IPS-15b (cell line): ENCODE results near the gene MARCHF6.

Experiments used
- H3K27me3 ChIP-seq: one replicate; pipeline ENCODE4 v1.6.1; 2013; ENCODE audit warnings: low read length; ENCODE audit not compliant: control insufficient read depth, insufficient read depth
- H3K36me3 ChIP-seq: one replicate; pipeline ENCODE4 v1.6.1; 2013; ENCODE audit warnings: low read length; ENCODE audit not compliant: control insufficient read depth, insufficient read depth
- H3K4me1 ChIP-seq: one replicate; pipeline ENCODE4 v1.6.1; 2013; ENCODE audit warnings: mild to moderate bottlenecking, low read length; ENCODE audit not compliant: control insufficient read depth, insufficient read depth
- H3K4me3 ChIP-seq: one replicate; pipeline ENCODE4 v1.5.1; 2013; ENCODE audit warnings: low read depth, low read length
- H3K9ac ChIP-seq: one replicate; pipeline ENCODE4 v1.6.1; 2013; ENCODE audit warnings: low read depth, mild to moderate bottlenecking, low read length
- H3K9me3 ChIP-seq: one replicate; pipeline ENCODE4 v1.6.1; 2013; ENCODE audit warnings: mild to moderate bottlenecking, low read length; ENCODE audit not compliant: control insufficient read depth, insufficient read depth

Gene MARCHF6

GRCh38 chr5:10315201-10315600, 38.3 kb upstream of the MARCHF6 start:
- Histone ChIP-seq H3K36me3 (no peaks in the 10 kb centered on the region), H3K27me3 (no peaks in the 10 kb centered on the region), H3K4me3 (no peak overlapping the region), H3K4me1 (no peaks in the 10 kb centered on the region), H3K9ac (no peak overlapping the region), H3K9me3 (no peaks in the 10 kb centered on the region)

GRCh38 chr5:10315824-10316509, 37.5 kb upstream of the MARCHF6 start:
- no peaks in the 10 kb centered on the region for H3K27me3 ChIP-seq
- H3K4me3 ChIP-seq = no peak overlapping the region
- H3K36me3 ChIP-seq = no peaks in the 10 kb centered on the region
- no peaks in the 10 kb centered on the region for H3K4me1 ChIP-seq
- H3K9ac ChIP-seq = no peak overlapping the region
- H3K9me3 ChIP-seq = no peaks in the 10 kb centered on the region

GRCh38 chr5:10317825-10318682, 35.4 kb upstream of the MARCHF6 start:
- no peaks in the 10 kb centered on the region for H3K9me3 ChIP-seq
- H3K4me3 ChIP-seq = no peak overlapping the region
- H3K27me3 ChIP-seq = no peaks in the 10 kb centered on the region
- no peaks in the 10 kb centered on the region for H3K4me1 ChIP-seq
- no peak overlapping the region for H3K9ac ChIP-seq
- H3K36me3 ChIP-seq = no peaks in the 10 kb centered on the region

GRCh38 chr5:10319202-10319851, 34.2 kb upstream of the MARCHF6 start:
- H3K9me3 ChIP-seq = no peaks in the 10 kb centered on the region
- H3K9ac ChIP-seq = no peak overlapping the region
- H3K4me1 ChIP-seq = no peaks in the 10 kb centered on the region
- H3K4me3 ChIP-seq = no peak overlapping the region
- H3K27me3 ChIP-seq = peaks cover 5% of the 10 kb centered on the region
- H3K36me3 ChIP-seq = no peaks in the 10 kb centered on the region

GRCh38 chr5:10320793-10321192, 32.7 kb upstream of the MARCHF6 start:
- no peak overlapping the region for H3K9ac ChIP-seq
- H3K4me1 ChIP-seq = no peaks in the 10 kb centered on the region
- no peaks in the 10 kb centered on the region for H3K36me3 ChIP-seq
- H3K27me3 ChIP-seq = peaks cover 7% of the 10 kb centered on the region
- no peak overlapping the region for H3K4me3 ChIP-seq
- H3K9me3 ChIP-seq = no peaks in the 10 kb centered on the region

GRCh38 chr5:10321882-10322281, 31.6 kb upstream of the MARCHF6 start:
- no peaks in the 10 kb centered on the region for H3K9me3 ChIP-seq

GRCh38 chr5:10323588-10324488, 29.7 kb upstream of the MARCHF6 start:
- no peak overlapping the region for H3K4me3 ChIP-seq
- no peaks in the 10 kb centered on the region for H3K9me3 ChIP-seq
- no peaks in the 10 kb centered on the region for H3K36me3 ChIP-seq
- no peaks in the 10 kb centered on the region for H3K4me1 ChIP-seq
- peaks cover 7% of the 10 kb centered on the region for H3K27me3 ChIP-seq
- no peak overlapping the region for H3K9ac ChIP-seq

More at GRCh38 chr5:10321882-10322281, 31.6 kb upstream of the MARCHF6 start:
- Histone ChIP-seq H3K36me3 (no peaks in the 10 kb centered on the region), H3K4me3 (no peak overlapping the region), H3K9ac (no peak overlapping the region), H3K4me1 (no peaks in the 10 kb centered on the region), H3K27me3 (peaks cover 7% of the 10 kb centered on the region)

GRCh38 chr5:10324518-10325370, 28.8 kb upstream of the MARCHF6 start:
- no peaks in the 10 kb centered on the region for H3K9me3 ChIP-seq
- H3K27me3 ChIP-seq = peaks cover 8% of the 10 kb centered on the region
- no peaks in the 10 kb centered on the region for H3K4me1 ChIP-seq
- H3K9ac ChIP-seq = no peak overlapping the region
- no peak overlapping the region for H3K4me3 ChIP-seq
- no peaks in the 10 kb centered on the region for H3K36me3 ChIP-seq

GRCh38 chr5:10328323-10328722, 25.2 kb upstream of the MARCHF6 start:
- H3K27me3 ChIP-seq = peaks cover 44% of the 10 kb centered on the region
- H3K9ac ChIP-seq = no peak overlapping the region
- no peaks in the 10 kb centered on the region for H3K36me3 ChIP-seq
- H3K4me1 ChIP-seq = no peaks in the 10 kb centered on the region
- H3K4me3 ChIP-seq = no peak overlapping the region
- no peaks in the 10 kb centered on the region for H3K9me3 ChIP-seq

- Histone ChIP-seq H3K9ac (no peak overlapping the region), H3K27me3 (peaks cover 49% of the 10 kb centered on the region), H3K36me3 (no peaks in the 10 kb centered on the region), H3K4me3 (no peak overlapping the region), H3K4me1 (no peaks in the 10 kb centered on the region), H3K9me3 (no peaks in the 10 kb centered on the region)
These were observed 24.1 kb upstream of the MARCHF6 start for GRCh38 chr5:10329446-10329819.
